GM12865 (cell line): Measurements from ENCODE around the gene ELMO1.

ENCODE experiments used
- DNase-seq: peaks from one replicate; pipeline ENCODE4 v3.0.0; 2010; ENCODE audit warnings: low read depth
- H3K4me3 ChIP-seq: 2 replicates; pipeline ENCODE4 v1.5.1; 2011; ENCODE audit warnings: mild to moderate bottlenecking, low read depth, low read length, control low read depth
- CTCF ChIP-seq: IDR thresholded peaks from 2 replicates; pipeline ENCODE4 v1.5.1; 2011; ENCODE audit warnings: low read length, control low read depth, low read depth, inconsistent platforms; ENCODE audit not compliant: insufficient read depth; ENCODE audit errors: missing control alignments

Gene ELMO1

DNA sequence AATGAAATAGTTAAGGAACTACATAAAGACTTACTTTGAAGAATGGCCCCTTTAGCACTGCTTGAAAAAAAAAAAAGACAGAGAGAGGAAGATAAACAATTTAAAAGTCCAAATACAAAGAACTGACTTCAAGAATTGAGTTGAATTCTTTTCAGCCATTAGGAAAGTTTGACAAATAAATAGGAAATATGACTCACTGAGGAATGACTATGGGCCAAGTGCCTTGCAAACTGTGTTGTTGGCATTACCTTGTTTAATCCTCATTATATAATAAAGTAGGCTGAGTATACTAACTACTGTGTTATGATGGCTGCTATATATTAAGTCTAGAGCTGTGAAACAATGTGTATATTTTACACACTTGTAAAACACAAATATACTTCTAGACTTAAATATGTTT, 151.1 kb downstream of the ELMO1 start:
- no peak for DNase-seq
- H3K4me3 ChIP-seq: no peak overlapping the region
- no peak for TF ChIP-seq CTCF

DNA sequence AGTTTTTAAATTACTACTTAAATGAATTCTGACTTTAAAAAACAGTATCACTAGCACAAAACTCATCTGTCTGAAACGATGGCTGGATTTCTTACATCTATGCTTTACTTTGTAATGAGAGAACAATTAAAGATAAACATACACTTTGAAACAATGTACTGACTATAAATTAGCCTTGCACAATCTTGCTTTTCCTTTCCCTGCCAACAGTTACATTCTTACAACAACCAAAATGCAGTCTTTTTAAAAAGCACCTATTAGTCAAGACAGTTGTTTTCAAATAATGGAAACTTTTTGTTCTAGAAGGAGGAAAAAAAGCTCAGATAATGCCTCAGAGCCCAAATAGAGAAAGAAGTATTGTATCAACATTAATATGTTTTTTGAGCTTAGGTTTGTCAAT, 153.3 kb downstream of the ELMO1 start:
- DNase-seq: no peak
- no peak for TF ChIP-seq CTCF
- no peak overlapping the region for H3K4me3 ChIP-seq

GRCh38 chr7:37290731-37291130, 157.9 kb downstream of the ELMO1 start:
- H3K4me3 ChIP-seq: no peak overlapping the region
- no peak for DNase-seq
- TF ChIP-seq CTCF: no peak

- no peak for TF ChIP-seq CTCF
- no peak overlapping the region for H3K4me3 ChIP-seq
- no peak for DNase-seq
These were observed 158.9 kb downstream of the ELMO1 start for GRCh38 chr7:37289781-37290180.

GRCh38 chr7:37289367-37289766, 159.3 kb downstream of the ELMO1 start:
- H3K4me3 ChIP-seq: no peak overlapping the region
- no peak for TF ChIP-seq CTCF
- DNase-seq: no peak

- DNase-seq: peak; percentile 44
- TF ChIP-seq CTCF: no peak
- no peak overlapping the region for H3K4me3 ChIP-seq
These were observed 161.4 kb downstream of the ELMO1 start for GRCh38 chr7:37287131-37287855.

DNA sequence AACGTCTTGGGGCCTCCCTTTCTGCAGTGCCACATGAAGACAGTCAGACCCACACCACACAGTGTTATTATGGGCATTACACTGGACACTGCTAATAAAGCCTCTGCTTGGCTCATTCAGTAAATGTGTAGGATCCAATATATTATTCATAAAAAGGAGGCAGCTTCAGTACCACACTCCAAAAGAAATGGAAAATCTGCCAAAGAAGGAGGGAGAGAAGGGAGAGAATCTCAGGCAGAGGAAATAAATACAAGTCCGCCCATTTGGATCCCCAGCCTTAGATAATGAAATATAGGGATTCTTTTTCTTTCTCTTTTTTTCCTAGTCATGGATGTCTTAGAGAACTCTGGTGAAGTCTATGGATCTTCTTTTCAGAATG, 162.2 kb downstream of the ELMO1 start:
- no peak overlapping the region for H3K4me3 ChIP-seq
- TF ChIP-seq CTCF: no peak
- DNase-seq: no peak
